ENCODE measurements around the gene ACSM4.

Gene ACSM4

DNA sequence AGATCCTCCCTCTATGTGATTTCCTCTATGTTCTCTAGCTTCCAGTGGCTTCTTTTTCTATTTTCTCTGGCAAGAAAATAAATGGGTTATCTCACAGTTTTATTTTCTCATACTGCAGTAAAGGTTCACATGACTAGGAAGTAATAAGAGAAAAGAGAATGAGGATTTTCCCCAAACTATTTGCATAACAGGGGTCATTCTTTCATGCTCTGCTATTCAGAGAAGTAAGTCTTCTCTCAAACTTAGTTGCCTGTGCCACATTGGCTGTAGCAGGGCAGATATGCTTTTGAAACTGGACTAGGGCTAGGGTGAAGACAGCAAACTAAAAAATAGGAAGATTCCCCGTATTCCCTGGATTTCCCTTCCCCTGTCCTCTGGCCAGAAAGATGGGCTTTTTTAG lies 57.4 kb downstream of the ACSM4 start:
- no peak for TF ChIP-seq ZNF274 (IDR thresholded peaks at IDR 0.05; ENCODE audit: low read depth, low read length)
- H3K4me3 ChIP-seq (ENCODE audit: low read length) = no peak overlapping the region

DNA sequence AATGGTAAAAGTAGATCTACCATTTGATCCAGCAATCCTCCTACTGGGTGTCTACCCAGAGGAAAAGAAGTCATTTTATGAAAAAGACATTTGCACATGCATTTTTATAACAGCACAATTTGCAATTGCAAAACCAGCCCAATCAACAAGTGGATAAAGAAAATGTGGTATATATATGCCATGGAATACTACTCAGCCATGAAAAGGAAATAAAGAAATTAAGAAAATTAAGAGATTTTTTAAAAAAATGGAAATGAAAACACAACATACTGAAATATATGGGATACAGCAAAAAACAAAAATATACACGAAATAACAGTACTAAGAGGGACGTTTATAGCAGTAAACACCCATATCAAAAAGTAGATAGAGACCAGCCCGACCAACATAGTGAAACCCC lies 58.9 kb downstream of the ACSM4 start:
- TF ChIP-seq ZNF274 (IDR thresholded peaks at IDR 0.05; ENCODE audit: low read depth, low read length) = no peak

DNA sequence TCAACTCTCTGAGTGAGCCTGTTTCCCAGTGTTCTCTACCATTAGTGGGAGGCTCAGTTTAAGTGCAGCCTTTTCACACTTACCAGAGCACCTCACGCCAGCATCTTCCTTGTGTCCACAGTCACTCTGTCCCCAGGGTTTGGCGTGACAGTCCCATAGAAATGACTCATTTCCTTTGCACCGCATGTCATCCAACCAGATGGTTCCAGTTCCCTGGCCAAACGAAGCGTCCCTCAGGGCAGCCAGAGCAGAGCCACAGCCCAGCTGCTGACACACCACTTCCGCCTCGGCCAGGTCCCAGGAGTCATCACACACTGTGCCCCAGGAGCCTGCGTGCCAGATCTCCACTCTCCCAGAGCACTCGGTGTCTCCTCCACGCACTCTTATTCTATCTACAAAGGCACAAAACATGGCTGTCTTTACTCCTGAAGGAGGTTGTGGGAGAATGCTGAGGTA lies 65.4 kb downstream of the ACSM4 start:
- TF ChIP-seq ZNF274 (IDR thresholded peaks at IDR 0.05; ENCODE audit: low read depth, low read length) = no peak
- H3K4me3 ChIP-seq (ENCODE audit: low read length) = no peak overlapping the region

More for the DNA sequence above, 58.9 kb downstream of the ACSM4 start:
- H3K4me3 ChIP-seq (ENCODE audit: low read length) = no peak overlapping the region

- H3K4me3 ChIP-seq (ENCODE audit: low read length) = no peak overlapping the region
- no peak for TF ChIP-seq ZNF274 (IDR thresholded peaks at IDR 0.05; ENCODE audit: low read depth, low read length)
Observed at GRCh38 chr12:7373226-7373625, 69.4 kb downstream of the ACSM4 start.

DNA sequence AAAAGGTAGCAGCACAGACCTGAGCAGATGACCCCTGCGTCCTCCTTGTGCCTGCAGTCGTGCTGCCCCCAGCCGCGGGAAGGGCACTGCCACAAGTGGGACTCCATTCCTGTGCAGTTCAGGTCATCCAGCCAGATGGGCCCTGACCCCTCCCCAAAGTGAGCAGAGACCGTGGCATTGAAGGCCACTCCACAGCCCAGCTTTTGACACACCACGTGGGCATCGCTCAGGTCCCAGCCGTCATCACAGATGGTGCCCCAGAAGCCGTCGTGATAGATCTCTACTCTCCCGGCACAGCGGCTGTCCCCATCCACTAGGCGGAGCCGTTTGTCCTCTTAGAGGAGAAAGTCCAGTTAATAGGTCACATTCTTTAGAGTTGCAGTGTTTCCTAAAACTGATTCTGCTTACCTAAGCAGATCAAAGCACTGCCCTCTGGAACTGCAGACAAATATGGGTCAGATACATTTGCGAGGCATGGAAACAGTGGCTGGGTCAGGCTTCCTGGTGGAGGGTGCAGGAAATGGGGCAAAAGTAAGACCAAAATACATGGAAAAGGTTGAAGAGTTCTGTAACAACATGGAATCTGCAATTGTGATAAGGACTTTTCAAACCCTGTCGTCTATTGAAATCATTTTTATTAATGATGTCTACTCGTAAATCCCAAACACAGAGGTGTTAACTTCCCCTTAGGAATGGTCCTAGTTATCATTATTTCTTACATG lies 70.7 kb downstream of the ACSM4 start:
- no peak for TF ChIP-seq ZNF274 (IDR thresholded peaks at IDR 0.05; ENCODE audit: low read depth, low read length)
- no peak overlapping the region for H3K4me3 ChIP-seq (ENCODE audit: low read length)

DNA sequence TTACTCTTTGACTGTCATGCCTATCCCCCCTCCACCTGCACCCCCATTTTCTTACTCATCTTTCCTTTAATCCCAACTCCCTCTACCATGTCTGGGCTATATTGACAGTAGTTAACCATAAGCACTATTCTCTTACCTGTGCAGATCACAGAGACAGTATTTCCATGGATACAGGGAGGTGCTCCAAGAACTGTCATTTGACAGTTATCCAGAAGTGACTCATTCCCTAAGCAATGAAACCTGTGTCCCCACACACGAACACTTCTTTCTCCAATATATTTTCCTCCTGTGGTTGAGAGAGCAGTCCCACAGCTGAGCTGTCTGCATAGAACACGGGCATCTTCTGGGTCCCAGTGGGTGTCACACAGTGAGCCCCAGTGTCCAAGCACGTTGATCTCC lies 71.3 kb downstream of the ACSM4 start:
- TF ChIP-seq ZNF274 (IDR thresholded peaks at IDR 0.05; ENCODE audit: low read depth, low read length) = no peak
- H3K4me3 ChIP-seq (ENCODE audit: low read length) = no peak overlapping the region

- no peak overlapping the region for H3K4me3 ChIP-seq (ENCODE audit: low read length)
- TF ChIP-seq ZNF274 (IDR thresholded peaks at IDR 0.05; ENCODE audit: low read depth, low read length) = no peak
Observed at GRCh38 chr12:7376196-7376595, 72.3 kb downstream of the ACSM4 start.

All from GM08714 (cell line).